GM21447 (cell line): Measurements from ENCODE around the gene PWWP3B.
"Not testable (repeated sequence)": the region's sequence is repeated elsewhere in the genome, so short reads cannot be mapped to it uniquely, and the experiment has no call there.

Source experiments
- ATAC-seq: cut with Tn5 transposase; IDR thresholded peaks from one replicate; pipeline ENCODE4 v1.9.1; 2021; ENCODE audit not compliant: unreplicated experiment

PWWP3B gene

DNA sequence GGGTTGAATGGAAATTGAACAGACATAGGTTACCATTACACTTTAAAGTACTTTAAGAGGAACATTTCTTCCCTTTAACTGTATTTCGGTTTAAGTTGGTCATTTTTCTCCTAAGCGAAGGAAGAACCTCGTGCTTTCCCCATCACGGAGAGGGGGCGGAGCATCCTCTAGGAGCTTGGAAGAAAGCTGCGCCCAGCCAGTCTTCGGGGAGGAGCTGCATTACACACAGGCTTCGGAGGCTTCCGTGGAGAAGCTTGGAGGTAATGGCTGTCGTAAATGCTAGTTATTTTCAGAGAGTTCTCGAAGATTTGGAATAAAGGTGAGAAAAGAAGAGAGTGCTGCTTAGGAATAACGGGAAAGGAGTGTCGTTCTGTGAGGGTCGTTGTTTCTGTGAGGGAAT is at the start of gene PWWP3B:
PWWP3B (plus strand) TSS at position 199 of the 400 bp plus-strand sequence. CDS start 37,128 bp downstream, outside the sequence.
- ATAC-seq, result no peak

DNA sequence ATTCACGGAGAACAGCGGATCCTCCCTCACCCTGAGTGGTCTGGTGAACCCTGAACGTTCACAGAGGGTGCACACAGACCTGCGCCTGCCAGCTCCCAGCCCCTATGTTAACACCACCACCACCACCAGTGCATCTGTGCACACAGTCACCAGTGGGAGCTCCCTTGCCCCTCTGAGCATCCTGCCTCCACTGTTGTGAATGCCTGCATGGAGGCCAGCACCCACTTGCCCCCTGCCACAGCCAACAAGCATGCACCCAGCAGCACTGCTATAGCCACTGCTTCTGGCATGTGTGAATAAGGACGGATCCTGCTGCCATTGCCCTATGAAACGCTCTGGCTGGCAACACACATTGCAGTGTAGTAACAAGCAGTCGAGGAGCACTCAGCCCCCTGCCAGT is 29.1 kb upstream of the PWWP3B start:
- no peak for ATAC-seq

DNA sequence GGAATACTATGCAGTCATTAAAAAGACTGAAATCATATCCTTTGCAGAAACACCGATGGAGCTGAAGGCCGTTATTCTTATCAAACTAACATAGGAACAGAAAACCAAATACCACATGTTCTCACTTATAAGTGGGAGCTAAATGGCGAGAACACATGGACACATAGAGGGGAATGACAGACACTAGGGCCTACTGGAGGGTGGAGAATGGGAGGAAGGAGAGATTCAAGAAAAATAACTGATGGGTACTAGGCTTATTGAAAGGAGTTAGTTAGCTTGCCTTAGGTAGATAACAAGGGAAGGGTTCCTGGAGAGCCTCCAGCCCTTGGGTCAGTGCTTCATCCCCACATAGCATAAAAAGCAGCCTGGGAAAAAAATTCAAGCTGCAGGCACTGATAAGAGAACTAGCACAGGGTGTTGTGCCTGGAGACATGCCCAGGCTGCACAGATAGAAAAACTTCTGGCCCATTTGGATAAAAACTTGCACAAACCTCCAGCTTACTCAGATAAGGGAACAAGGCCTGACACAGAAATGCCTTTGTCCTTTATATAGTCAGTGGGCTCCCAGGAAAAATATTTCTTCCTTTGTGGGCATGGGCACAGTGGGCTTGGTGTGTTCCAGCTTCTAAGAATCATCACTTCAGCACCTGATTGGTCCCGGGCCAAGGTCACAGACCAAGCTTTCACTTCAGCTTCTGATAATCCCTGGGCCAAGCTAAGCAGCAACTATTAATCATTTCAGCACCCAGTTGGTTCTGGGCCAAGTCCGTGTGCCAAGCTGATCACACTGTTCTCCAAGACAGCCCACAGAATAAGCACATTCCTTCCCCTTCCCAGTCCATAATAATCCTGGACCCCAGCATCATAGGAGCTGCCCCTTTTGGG is 23.1 kb upstream of the PWWP3B start:
- no peak for ATAC-seq

DNA sequence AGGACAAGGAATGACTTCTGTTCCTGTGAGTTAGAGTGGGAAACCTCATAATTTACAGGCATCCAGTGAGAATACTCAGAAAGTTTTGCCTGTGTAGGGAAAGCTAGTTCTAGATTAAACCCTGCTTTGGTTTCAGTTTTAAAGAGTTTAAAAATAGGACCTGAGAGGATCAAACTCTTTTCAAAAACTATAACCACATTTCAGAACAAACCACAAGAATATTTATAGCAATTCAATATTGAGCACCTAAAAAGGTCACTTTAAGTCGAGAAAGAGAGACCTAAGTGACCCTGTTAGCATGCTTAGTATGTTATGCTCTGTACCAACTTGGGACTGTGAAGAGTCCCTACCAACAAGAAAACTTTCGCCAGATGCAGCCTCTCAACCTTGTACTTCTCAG is 17.4 kb upstream of the PWWP3B start:
- no peak for ATAC-seq

DNA sequence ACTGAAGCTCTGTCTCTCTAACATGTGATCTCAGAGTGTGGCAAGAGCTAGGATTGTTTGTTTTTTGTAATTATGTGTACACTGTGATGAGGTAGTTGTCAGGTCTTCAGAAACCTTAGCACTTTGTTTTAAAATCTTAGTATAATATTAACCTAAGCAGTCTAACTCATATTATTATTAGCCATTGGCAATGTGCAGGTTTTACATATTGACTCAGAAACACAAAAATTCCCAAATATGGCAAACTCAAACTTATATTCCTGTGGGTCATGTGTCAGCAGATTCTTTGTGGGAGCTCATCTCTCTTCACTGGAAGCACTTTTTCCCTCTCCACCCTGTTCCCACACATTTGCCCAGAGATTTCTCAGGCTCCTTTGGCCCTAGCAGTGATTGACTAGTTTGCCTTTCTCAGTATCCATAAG is 8.2 kb upstream of the PWWP3B start:
- ATAC-seq, result no peak

DNA sequence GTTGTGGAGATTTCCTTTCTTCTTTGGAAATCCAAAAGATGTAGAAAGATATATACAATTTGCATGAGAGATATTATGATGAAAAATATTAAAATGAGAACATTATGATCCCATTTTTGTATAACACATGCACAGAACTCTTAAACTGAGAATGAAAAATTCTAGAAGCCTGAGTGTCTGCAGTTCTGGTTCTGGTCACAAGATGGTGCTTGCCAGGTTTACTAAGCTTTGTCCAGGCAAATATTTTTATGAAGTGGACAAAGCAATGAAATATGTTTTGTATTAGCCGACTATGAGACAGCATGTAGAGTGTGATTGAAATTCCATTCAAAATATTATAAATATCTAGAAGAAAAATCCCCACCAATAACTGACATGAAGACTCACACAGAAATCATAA is 2.2 kb downstream of the PWWP3B start:
- ATAC-seq, result no peak

DNA sequence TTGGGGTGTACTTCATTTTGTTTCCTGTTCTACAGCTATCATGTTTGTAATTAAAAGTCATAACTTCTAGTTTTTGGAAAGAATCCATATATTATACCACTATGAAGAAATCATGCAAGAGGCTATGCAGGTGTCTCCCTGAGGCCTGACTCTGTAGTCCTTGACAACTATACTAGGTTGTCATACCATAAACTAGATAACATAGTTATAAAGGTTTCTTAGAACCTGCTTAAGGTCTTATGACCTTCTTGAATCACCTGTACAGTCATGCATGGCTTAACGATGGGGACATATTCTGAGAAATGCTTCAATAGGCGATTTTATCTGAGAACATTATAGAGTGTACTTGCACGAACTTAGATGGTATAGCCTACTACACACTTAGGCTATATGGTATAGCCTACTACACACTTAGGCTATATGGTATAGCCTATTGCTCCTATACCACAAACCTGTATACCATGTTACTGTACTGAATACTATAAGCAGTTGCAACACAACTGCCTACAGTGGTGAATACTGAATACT is 3.3 kb downstream of the PWWP3B start:
- no peak for ATAC-seq

DNA sequence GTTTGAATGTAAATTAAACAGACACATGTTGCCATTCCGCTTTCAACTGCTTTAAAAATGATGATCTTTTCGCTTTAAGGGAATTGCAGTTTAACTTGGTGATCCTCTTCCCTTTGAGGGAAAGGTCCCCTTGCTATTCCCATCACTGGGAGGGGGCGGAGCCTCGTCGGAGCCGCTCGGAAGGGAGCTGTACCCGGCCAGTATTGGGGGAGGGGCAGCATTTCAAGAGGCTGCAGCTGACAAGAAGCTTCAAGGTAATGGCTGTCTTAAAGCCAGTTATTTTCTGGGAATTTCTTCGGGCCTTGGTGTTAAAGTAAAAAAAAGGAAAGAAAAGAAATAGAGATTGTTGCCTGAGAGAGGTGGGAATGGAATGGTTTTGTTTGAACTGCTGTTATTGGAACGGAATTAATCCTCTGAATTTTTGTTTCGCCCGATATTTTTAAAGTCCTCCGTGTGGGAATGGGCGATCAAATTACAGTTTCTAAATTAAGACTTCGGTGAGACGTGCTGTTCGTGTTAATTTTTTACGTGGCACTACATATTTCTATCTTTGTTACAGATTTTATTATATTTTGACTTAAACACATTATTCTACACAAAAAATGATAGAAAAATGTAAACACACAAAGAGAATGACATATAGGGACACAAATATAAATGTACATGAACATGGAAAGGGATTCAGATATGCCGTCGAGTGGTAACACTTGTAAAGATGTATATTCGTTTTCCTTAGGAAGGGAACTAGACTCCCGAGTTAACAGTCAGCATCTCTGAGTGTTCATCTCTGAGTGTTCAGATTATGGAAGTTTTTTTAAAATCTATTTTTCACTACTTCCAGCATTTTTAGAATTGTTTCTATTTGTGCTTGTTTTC is 9.2 kb downstream of the PWWP3B start:
- ATAC-seq, result no peak

DNA sequence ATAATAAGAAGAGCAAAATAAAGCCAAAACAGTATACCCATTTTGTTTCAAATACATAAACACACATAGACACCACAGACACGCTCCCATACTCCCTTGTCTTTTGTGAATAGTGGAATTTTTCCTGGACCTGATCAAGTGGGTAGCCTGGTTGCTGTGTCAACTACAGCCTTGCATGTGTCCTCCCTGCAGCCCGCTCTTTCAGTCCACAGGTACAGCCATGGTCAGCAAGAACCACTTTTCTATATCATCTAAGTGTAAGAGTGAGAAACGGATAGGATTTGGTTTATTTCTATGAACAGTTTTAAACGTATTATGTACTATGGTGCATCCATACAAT is 9.8 kb downstream of the PWWP3B start:
- ATAC-seq, result no peak

DNA sequence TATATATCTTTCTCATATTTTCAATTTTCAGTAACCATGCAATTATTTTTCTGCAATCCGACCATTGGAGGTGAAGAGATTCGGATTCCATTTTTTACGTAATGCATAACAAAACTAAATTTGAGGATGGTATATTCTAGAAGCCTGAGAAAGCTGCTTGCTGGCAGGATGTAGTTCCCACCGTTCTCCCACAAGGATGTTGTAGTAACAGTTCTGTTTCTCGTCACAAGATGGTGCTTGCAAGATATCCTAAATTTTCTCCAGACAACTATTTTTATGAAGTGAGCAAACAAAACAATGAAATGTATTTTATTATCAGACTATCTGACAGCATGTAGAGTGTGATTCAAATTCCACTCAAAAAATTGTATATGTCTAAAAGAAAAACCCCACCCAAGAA is 10.7 kb downstream of the PWWP3B start:
- ATAC-seq, result no peak

DNA sequence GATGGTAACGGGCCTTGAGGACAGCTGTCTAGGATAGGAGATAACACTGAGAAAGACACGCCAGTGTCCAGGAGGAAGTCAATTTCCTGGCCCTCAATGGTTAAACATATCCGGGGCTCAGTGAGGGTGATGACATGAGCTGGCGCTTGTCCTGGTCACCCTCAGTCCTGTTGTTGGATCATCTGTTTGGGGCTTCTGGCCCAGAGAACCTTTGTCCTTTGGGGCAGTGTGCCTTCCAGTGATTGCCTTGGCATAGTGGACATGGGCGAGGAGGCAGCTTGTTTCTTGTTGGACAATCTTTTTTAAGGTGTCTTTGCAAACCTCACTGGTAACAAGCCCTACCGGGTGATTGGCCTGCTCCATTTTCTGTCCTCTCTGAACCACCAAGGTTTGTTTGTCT is 15.6 kb downstream of the PWWP3B start:
- ATAC-seq, result not testable (repeated sequence)

DNA sequence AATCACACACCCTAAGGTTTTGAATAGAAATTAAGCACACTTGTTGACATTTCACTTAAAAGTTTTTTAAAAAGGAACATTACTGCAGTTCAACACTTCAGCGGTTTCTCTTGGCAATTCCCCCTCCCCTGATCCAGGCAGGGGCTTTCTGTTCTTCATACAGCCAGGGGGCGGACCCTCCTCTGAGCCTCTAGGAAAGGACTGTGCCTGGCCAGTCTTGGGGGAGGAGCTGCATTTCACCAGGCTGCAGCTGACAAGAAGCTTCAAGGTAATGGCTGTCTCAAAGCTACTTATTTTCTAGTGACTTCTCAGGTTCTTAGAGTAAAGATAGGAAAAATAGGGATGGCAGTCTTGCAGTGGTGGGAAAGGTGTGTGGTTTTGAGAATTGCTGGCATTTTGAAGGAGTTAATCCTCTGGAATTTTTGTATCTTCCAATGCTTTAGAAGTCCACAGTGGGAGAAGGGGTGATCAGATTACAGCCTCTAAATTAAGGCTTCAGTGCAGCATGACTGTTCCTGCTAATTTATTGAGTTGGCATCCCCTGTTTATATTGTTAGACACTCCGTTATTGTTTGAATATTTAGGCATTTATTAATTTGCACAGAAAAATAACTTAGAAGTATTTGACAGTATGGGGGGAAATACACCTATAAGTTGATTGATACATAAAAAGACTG is 33.5 kb downstream of the PWWP3B start:
- ATAC-seq, result no peak

DNA sequence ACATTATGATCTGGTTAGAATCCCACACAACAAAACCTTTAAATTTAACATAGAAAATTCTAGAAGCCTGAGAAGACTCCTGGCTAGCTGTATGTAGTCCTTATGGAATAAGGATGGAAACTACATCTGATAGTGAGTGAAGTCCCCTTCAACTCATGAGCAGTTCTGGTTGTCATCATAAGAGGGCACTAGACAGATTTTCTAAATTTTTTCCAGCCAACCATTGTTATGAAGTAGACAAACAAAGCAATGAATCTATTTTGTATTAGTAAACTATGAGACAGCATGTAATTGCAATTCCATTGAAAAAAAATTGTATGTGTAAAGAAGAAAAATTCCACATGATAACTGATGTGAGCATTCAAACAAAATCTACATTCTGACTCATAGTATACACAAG is 35.2 kb downstream of the PWWP3B start:
- ATAC-seq, result no peak

DNA sequence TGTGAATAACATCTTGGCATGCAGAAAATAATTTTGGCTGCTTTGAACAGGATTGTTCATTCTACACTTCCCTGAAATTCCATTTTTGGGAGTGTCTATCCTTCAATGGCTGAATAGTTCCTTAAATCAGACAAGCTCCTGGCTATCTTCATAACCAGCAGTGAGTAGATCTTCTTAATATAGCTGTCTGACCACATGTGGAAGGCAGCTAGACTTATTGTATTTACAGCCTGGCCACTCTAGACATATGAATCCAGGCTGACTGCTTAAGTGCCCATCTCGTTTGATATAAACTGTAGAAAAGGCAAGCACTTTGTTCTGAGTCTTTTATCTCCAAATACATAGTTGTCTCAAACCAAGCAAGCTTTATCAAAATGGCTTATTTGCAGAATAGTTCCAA is 40.0 kb downstream of the PWWP3B start:
- ATAC-seq, result no peak
